ENCODE data around the gene KLHL10.
"Not testable (repeated sequence)": the region's sequence is repeated elsewhere in the genome, so short reads cannot be mapped to it uniquely, and the experiment has no call there.

KLHL10 gene

DNA sequence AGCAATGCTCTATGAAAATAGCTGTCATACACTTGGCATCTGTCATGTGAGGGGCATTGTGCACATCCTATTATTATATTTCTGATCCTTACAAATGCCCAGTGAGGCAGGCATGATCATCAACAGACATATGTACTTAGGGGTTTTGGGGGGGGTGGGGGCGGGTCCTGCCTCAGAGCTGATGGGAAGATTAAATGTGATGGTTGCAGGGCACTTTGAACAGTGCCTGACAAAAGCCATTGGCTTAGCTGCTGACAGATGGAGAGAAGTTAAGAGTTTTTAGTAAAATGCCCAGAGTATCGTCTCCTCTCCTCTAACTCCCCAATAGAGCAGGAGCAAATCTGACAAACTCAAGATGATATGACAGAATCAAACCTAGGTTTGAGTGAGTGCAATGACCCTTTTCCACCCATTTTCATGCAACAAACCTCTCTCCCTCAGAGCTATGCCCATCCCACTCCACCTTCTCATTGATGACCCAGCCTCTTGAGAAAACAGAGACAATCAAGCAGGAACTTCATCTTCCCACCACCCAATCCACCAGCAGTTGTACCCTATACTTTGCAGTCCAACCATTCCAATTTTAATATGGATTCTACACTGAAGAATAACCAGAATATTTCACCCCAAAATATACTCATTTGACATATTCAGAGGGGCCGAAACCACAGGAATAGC, 22.8 kb downstream of the KLHL10 start:
- no peak for DNase-seq

DNA sequence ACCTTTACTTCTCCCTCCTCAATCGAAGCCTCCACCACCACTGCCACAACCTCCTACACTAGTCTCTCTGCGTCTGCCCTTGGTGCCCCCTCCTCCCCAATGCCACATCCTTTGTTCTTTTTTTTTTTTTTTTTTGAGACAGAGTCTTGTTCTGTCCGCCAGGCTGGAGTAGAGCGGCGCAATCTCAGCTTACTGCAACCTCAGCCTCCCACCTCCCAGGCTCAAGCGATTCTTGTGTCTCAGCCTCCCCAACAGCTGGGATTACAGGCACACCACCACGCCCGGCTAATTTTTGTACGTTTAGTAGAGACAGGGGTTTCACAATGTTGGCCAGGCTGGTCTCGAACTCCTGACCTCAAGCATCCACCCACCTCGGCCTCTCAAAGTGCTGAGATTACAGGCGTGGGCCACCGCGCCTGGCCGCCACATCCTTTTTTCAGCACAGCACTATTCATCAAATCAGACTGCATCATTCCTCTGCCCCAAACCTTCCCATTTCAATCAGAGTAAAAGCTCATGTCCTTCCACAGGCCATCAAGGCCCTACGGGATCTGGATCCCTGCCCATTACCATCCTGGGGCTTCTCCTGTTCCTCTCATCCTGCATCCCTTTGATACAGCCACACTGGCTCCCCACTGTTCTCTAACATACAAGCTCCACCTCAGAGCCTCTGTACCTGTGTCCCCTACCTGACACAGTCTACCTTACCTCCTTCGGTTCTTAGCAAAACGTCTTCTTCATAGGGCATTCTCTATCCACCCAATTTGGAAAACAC, 25.6 kb downstream of the KLHL10 start:
- DNase-seq, result no peak

DNA sequence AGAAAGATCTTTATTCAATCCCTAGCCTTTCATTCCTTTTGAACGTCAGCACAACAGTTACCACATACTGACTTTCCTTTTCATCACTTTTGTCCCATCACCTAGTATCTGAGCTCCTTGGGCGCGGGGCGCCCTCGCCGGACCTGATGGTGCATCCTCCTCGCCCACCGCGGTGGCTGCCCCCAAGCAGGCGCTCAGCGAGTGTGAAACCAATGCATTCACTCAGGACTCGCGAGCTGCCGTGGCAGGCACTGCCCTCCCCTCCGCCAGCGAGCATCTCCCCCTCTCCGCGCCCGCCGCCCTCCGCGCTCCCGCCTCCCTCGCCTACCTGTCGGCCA, 26.8 kb downstream of the KLHL10 start:
- DNase-seq, result no peak

DNA sequence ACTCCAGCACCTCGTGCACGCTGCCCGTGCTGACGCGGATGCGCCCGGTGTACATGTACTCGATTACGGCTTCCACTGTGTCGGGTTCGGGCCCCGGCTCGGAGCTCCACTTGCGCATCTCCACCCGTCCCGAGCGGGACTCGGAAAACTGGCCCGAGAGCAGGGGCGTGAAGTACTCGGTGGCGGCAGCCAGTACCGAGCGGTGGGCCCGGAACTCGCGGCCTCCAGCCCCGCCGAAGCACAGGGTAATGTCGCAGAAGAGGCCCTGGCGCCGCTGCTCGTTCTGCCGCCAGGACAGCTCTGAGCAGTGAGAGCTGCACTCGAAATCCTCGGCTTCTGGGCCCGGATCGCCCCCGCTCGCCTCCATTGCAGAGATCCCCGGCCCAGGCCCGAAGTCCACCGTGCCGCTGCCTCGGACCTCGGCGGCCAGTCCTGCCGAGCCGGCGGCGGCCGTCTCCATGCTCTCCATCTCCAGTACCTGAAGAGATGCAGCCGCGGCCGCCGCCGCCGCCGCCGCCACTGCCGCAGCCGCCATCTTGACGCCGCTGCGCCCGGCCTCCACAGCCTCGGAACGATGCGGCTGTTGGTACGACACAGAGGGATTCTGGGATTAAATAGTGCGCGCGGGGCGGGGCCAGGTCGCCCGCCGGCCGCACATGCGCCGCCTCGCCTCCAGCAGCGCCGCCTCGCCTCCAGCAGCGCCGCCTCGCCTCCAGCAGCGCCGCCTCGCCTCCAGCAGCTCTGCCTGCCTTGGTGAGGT, 27.4 kb downstream of the KLHL10 start, which contains the start of gene KLHL11:
TSS of gene KLHL11 (minus strand) at position 588 of the 760 bp plus-strand sequence. CDS start at position 535, 53 bp downstream.
- peak; percentile 78 for DNase-seq

DNA sequence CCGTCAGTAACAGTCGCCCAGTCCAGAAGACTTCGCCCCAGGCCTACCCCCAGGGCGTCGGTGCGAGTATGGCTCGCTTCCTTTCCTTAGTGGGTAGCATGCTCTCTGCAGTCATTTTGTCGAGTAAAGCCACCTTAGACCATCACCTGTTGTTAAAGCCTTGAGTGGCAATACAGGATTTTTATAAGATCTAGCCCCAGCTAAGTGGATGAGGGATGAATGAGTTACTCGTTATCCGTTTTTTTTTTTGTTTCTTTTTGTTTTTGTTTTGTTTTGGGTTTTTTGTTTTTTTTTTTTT, 27.9 kb downstream of the KLHL10 start:
- no peak for DNase-seq

DNA sequence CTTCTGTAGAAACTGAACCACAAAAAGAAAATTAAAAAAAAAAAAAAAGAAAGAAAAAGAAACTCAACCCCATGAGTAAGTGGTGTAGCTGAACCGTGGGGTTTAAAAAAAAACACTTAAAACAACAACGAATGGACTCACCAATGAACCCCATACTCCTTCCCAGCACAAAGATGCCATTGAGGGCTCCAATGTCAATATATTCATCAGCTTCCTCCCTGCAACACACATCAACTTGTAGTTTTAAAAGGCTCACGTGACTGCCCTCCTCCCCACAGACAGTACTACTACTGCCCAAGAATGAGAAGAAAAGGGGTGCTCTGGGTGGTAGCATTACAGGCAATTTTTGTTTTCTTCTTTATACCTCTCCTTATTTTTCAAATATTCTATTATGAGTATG, 30.9 kb downstream of the KLHL10 start:
- DNase-seq, result no peak

DNA sequence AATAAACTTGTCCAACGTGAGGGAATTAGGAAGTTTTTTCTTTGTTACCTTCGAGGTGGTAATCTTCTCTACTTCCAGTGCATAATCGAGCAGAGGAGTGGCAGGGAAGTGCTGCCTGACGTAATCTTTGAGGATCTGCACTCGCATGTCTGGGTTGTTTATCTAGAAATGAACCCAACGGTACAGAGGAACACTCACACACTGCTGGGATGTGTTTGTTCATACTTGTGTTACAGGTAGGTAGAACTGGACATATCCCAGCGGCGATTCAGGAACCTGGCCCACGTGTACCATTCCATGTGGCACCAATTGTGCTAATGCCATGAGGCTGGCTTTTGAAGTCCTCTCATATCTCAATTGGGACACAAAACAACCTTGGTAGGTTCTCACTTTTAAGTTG, 31.8 kb downstream of the KLHL10 start:
- no peak for DNase-seq

DNA sequence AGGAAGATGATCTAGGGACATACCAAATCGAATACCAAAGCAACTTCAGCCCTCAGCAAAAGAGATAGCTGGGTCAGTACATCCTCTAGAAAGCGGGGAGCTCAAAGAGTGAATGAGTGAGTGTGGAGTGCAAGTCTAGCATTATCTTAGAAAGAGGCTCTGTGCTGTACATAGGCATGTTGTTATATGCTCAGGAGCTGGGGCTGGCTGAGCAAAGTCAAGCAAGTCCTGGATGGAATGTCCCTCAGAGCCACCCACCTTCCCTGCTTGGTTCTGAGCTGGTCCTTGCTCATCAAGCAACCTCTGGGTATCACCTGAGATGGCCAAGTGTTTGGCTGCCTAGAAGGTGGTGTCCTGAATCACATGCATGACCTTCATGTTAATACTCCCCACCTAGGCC, 32.5 kb downstream of the KLHL10 start:
- no peak for DNase-seq

DNA sequence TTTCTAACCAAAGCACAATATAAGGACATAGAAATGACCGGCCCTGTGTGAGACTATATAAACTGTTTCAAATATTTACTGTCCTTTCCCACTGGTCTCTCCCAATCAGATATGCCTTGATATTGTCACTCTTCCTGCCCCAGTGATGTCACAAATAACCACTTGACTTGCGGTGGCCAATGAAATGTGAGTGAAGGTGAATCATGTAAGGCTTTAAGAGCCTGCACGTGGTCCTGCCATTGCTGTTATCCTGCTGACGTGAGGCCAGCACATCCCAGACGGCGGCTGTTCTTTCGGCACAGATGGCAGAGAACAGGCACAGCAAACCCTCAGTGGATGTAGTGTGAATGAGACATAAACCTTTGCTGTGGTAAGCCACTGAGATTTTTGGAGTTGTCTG, 33.0 kb downstream of the KLHL10 start:
- DNase-seq, result no peak

DNA sequence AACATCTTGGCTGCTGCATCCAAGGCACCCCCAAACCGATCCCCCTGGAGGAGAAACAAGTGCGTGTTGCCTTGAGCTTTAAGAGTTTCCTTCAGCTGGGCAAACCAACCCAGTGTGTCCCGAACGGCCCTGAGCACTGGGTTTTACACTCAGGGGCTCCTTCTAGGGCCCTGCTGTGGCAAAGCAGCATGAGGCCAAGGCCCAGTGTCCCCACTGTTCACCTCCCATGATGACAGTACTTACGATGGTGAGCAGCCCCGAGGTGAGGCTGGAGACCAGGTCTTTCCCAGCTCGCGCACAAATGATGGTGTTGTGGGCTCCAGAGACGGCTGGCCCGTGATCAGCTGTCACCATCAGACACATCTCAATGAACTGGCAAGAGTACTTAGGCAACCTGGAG, 34.2 kb downstream of the KLHL10 start:
- no peak for DNase-seq

DNA sequence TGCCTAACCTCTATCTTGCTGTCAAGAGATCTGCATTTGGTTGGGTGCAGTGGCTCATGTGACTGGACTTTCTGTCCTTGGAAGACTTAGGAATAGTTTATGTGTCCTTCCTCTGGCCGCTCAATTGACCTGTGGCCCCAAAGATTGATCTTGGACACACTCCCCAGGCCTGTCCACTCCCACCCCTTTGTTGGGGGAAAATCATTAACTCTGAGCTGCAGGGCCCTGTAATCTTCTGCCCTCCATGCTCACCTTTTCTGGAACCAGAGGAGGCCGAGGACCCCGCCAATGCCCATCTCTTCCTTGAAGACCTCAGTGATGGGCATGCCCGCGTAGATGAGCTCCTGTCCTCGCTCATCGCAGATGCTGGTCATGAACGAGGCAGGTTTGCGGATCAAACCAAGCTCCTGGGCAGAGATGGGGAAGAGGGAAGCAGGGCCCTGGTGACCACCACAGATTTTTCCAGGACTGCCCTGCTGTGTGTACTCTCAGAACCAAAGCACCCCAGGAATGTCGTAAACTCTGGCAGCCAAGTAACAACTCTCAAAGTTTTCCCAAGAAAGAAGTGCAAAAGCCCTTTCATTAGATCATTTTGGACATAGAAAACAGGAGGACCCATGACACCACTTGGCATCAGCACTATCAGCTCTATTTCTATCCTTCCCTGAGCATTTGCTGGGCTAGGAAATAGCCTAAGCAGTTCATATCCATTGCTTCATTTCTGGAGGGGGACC, 36.1 kb downstream of the KLHL10 start:
- DNase-seq, result no peak

DNA sequence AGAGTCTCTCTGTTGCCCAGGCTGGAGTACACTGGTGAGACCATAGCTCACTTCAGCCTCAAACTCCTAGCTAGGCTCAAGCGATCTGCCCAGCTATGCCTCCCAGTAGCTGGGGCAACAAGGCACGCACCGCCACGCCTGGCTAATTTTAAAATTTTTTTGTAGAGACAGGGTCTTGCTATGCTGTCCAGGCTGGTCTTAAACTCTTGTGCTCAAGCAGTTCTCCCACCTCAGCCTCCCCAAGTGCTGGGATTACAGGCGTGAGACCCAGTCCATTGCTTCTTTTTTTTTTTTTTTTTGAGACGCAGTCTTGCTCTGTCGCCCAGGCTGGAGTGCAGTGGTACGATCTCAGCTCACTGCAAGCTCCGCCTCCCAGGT, 36.7 kb downstream of the KLHL10 start:
- DNase-seq, result not testable (repeated sequence)

DNA sequence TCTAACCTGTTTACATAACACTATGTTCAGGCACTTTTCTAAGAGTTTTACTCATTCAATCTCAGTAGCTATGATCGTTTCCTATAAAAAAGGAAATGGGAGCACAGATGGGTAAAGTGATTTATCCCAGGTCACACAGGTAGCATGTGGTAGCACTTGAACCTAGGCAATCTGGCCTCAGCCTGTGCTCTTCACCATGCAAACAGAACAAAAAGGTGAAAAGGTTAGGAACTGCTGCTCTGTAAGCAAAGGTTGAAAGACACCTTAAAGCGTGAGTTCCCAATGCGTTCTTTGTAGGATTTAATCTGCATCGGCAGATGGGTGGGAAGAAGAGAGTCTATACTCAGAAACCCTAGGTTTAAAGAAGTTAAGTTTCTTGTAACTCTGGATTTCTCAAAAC, 42.5 kb downstream of the KLHL10 start:
- no peak for DNase-seq

DNA sequence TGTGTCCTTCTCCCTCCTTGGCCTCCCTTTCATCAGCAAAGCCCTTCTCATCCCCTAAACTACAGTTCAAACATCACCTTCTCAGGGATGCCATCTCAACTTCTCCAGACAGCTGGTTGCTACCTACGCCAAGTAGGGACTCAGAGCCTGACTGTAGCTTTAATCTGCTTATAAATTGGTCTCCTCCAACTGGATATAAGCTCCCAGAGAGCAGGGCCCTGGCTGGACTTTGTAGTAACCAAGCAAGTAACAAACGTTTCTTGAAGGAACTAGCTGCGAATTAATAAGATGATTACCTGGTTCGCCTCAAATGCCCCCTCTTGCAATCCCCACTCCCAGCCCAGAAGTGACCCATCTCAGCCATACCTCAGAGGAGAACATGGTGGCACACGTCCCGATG, 45.1 kb downstream of the KLHL10 start:
- DNase-seq, result no peak

DNA sequence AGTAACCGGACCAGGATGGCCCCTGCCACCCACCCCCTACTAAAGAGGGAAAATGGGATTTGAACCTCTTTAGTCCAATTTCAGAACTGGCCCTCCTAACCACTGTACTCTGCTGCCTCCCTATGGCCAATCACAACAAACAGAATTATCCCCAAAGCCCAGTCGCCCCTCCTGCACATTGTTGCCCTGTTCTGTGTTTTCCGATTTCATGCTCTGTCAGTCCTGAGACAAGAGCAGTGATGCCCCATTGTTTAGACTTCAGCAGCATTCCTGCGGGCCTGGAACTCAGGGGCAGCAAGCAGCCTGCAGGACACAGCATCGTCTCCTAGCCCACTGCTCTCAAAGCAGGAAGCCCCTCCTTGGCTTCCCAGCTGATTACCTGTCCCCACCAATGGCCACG, 48.1 kb downstream of the KLHL10 start:
- DNase-seq, result no peak

DNA sequence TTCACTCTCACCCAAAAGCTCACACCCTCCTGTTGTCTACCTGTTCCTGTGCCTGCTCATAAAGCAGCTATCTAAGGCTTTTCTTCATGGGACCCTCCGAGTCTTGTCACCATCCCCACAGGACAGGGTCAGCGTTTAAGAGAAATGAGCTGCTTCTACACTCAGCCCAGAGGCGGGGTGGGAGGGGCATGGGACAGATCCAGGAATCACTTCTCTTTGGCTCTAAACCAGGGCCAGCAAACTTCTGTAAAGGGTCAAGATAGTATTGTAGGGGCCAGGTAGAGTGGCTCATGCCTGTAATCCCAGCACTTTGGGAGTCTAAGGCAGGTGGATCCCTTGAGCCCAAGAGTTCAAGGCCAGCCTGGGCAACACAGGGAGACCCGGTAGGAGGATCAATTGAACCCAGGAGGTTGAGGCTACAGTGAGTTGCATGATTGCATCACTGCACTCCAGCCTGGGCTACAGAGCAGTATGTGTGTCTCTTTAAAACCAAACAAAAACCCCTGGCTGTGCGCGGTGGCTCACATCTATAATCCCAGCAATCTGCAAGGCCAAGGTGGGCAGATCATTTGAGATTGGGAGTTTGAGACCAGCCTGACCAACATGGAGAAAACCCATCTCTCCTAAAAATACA, 50.8 kb downstream of the KLHL10 start:
- DNase-seq, result no peak

DNA sequence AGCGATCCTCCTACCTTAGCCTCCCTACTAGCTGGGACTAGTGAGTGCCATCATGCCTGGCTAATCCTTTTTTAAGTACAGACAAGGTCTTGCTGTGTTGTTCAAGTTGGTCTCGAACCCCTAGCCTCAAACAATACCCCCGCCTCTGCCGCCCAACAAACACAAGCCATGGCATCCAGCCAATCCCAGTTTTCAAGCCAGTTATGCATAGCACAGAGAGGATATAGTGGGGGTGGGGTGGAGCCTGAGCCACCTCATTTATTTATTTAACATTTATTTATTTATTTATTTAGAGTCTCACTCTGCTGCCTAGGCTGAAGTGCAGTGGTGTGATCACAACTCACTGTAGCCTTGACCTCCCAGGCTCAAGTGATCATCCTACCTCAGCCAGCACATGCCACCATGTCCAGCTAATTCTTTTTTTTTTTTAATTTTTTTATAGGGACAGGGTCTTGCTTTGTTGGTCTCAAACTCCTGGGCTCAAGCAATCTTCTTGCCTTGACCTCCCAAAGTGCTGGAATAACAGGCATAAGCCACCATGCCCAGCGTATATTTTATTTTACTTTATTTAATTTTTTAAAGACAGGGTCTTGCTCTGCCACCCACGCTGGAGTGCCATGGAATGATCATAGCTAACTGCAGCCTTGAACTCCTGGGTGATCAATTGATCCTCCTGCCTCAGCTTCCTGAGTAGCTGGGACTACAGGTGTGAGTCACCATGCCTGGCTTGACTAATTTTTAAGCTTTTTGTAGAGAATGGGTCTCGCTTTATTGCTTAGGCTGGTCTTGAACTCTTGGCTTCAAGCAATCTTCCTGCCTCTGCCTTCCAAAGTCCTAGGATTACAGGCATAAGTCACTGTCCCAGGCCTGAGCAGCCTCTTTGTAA, 53.8 kb downstream of the KLHL10 start:
- no peak for DNase-seq

DNA sequence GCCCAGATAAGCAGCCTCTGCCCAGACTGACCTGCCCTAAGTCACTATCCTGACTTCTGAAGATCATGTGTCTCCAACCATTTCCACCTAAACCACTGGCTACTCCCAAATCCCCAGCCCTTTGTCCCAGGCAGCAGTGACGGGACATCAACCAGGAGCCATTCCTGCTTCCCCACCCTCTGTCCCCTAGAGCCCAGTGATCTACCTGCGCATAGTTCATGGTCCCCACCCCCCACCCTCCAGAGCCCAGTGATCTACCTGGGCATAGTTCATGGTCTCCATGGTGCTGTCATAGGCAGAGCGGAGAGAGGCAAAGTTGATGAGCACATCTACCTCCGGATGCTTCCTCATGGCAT, 54.4 kb downstream of the KLHL10 start:
- DNase-seq, result no peak

DNA sequence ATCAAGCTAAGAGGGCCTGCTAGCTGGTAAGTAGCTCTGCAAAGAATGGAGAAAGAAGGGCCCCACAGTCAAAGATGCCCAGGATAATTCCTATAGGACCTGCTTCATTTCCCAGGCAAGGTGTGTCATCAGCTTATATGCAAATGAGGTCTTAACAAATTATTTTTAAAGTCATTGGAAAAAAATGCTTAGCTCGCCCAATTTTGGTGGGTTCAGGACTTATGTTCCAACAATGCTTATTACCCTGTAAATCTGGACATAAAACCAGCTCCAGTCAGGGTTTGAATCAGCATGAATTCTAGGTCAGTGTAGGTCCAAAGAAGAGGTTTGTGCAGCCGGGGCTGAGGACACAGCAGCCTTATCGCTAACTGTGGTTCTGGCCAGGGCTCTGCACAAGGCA, 55.8 kb downstream of the KLHL10 start:
- no peak for DNase-seq

DNA sequence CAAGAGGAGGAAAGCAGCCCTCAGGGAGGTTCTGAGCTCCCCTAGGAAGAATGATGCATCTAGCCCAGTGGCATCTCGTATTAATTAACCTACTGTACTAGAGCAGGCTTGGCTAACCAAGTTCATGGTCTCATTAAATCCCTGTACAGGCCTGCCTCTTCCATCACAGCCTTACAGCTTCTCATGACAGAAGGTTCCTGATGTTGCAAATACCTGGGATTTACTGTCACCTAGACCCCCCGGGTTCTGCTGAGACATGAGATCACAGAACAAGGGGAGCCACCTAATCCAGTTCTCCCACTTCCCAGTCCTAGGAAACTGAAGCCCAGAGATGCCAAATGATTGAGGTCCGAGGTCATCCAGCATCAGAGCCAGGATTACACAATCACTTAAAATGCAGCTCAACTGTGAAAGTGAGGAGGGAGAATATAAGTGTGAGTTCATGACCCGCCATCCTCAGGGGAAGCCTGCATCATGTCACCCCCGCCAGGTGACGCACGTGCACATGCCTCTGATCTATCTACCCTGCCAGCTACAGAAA, 57.2 kb downstream of the KLHL10 start:
- no peak for DNase-seq

DNA sequence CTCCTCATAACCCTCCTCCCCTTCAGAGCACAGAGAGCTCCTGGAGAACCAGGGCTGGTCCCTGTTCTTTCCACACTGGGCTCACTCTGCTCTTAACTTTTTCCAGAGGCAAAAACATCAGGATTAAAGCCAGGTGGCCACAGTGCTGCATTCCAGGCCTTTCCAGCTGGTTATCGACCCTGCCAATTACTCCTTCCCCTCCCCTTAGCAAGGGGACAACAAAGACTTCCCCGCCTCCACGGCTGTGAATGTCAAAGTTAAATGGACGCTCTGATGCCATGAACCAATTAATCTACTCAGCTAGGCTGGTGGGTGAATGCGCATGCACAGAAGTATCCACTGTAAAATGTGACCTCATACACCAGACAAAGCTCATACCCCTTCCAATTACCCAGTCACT, 58.0 kb downstream of the KLHL10 start:
- DNase-seq, result no peak

DNA sequence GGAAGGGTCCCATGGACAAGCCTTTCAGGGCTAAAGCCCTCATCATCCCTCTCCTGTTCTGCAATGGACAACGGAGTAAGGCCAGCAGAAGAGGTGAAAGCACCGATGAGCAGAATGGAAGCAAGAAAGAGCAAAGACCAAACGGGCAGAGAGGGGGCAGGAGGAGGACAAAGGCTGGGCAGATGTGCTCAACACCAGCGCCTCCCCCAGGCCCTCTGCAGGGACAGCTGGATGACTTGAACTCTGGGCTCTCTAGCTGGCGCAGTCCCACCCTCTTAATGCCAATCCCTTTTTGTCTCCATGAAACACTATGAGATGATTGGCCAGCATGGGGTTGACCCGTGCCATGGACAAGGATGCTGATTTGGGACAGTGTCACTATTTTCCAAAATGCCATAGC, 59.1 kb downstream of the KLHL10 start:
- no peak for DNase-seq

All from NK-92 treated with Interleukin-12 subunit alpha and Interleukin-12 subunit beta, amount 100 ng/mL, for 24 hours (cell line).